Esophagus mucosa (tissue), 1 donor: ENCODE measurements around the gene FARSB. TPM values are rescaled to one million over a fixed set of nuclear protein-coding genes. Genes with fewer than 3 reads are reported as not detected.

Experiments
- ATAC-seq: fragments of 200-7000 bp; cut with Tn5 transposase; one replicate; pipeline ENCODE4 v1.9.1; 2020
- total RNA-seq: library from RNA; stranded (reverse); gene quantifications from one replicate; pipeline ENCODE4 v1.2.4, GENCODE V29; 2023
- donor health status: DM: yes; HTN: yes; CAD: no.

Gene FARSB
- total RNA-seq, 1 donor from 2014 or later, result 24.2 TPM

- peak; percentile 62 for ATAC-seq
Measured at GRCh38 chr2:222547083-222547482, 108.8 kb downstream of the FARSB start.

GRCh38 chr2:222545823-222546795 lies 109.8 kb downstream of the FARSB start:
- no peak for ATAC-seq

GRCh38 chr2:222544661-222545060 lies 111.2 kb downstream of the FARSB start:
- ATAC-seq, result no peak

- no peak for ATAC-seq
Measured at GRCh38 chr2:222538535-222538934, 117.4 kb downstream of the FARSB start.

- ATAC-seq, result no peak
Measured at GRCh38 chr2:222535477-222535876, 120.4 kb downstream of the FARSB start.

GRCh38 chr2:222532315-222532714 lies 123.6 kb downstream of the FARSB start:
- ATAC-seq, result peak; percentile 99

GRCh38 chr2:222526480-222527277 lies 129.2 kb downstream of the FARSB start:
- no peak for ATAC-seq

GRCh38 chr2:222525811-222526210 lies 130.1 kb downstream of the FARSB start:
- no peak for ATAC-seq

- peak; percentile 62 for ATAC-seq
Measured at GRCh38 chr2:222523783-222524544, 131.9 kb downstream of the FARSB start.

GRCh38 chr2:222522082-222522481 lies 133.8 kb downstream of the FARSB start:
- no peak for ATAC-seq

- no peak for ATAC-seq
Measured at GRCh38 chr2:222521099-222521498, 134.8 kb downstream of the FARSB start.

Other genes starting within 250 kb of the FARSB start
- gene SGPP2, start 231.5 kb downstream of the FARSB start, total RNA-seq, result 57.1 TPM
- not detected for gene MOGAT1, start 15.6 kb upstream of the FARSB start, total RNA-seq
- gene ACSL3, start 204.9 kb upstream of the FARSB start, total RNA-seq, result 125 TPM